GM06990 (cell line): Measurements from ENCODE around the gene KDM3B.

Source experiments
- DNase-seq: peaks from one replicate; pipeline ENCODE4 v3.0.0-alpha.2; 2011; ENCODE audit not compliant: insufficient read length; ENCODE audit errors: extremely low read depth
- H3K27me3 ChIP-seq: replicated peaks from 2 replicates; pipeline ENCODE4 v1.6.0; 2011; ENCODE audit warnings: low read length; ENCODE audit not compliant: control insufficient read depth, insufficient read depth
- H3K36me3 ChIP-seq: 2 replicates; pipeline ENCODE4 v1.5.1; 2011; ENCODE audit warnings: low read length; ENCODE audit not compliant: control insufficient read depth, insufficient read depth
- H3K4me3 ChIP-seq: replicated peaks from 2 replicates; pipeline ENCODE4 v1.5.1; 2011; ENCODE audit warnings: low read depth, mild to moderate bottlenecking, control low read depth, low read length
- TF ChIP-seq, protein P1 (sequence below): IDR thresholded peaks from 2 replicates; pipeline ENCODE4 v1.5.1; 2011; ENCODE audit warnings: low read length, control low read depth, mild to moderate bottlenecking, inconsistent platforms; ENCODE audit not compliant: insufficient read depth, poor library complexity, severe bottlenecking

Gene KDM3B

GRCh38 chr5:138450971-138451370 lies 98.5 kb downstream of the KDM3B start:
- no peak overlapping the region for H3K4me3 ChIP-seq
- TF ChIP-seq, protein P1, sequence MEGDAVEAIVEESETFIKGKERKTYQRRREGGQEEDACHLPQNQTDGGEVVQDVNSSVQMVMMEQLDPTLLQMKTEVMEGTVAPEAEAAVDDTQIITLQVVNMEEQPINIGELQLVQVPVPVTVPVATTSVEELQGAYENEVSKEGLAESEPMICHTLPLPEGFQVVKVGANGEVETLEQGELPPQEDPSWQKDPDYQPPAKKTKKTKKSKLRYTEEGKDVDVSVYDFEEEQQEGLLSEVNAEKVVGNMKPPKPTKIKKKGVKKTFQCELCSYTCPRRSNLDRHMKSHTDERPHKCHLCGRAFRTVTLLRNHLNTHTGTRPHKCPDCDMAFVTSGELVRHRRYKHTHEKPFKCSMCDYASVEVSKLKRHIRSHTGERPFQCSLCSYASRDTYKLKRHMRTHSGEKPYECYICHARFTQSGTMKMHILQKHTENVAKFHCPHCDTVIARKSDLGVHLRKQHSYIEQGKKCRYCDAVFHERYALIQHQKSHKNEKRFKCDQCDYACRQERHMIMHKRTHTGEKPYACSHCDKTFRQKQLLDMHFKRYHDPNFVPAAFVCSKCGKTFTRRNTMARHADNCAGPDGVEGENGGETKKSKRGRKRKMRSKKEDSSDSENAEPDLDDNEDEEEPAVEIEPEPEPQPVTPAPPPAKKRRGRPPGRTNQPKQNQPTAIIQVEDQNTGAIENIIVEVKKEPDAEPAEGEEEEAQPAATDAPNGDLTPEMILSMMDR: no peak
- no peak for DNase-seq
- H3K27me3 ChIP-seq: no peaks in the 10 kb centered on the region
- no peaks in the 10 kb centered on the region for H3K36me3 ChIP-seq

DNA sequence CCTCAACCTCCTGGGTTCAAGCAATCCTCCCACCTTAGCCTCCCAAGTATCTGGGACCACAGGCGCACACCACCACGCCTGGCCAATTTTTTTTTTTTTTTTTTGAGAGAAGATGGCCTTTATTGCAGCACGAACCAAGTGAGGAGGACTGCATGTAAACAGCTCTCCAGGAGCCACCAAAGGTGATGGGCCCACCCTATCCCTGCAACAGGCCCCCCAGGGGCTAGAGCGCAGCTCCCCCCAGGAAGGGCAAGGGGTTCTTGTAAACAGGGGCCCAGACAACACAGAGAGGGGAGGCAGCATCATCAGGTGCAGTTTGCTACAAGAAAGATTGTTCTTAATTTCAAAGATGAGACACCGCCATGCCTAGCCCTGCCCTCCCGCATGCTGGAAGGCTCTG lies 100.2 kb downstream of the KDM3B start:
- H3K4me3 ChIP-seq: no peak overlapping the region
- H3K27me3 ChIP-seq: no peaks in the 10 kb centered on the region
- TF ChIP-seq, protein P1: no peak
- no peak for DNase-seq
- no peaks in the 10 kb centered on the region for H3K36me3 ChIP-seq

DNA sequence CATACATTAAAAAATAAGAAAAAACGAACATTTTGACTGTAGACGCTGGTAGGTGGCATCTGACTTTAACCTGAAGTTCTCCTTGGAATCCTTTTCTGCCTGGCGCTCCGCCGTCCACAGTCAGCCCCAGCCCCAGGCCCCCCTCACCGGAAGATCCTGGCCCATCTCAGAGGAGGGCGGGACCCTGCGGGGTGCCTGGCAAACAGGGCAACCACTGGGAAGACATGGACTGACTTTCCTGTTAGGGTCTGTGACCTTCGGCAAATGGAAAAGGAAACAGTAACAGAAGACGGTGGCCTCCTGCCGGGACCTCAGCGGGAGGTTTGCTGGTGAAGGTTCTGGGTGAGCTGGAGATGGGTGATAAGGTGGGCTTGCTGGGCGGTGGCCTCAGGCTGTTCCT lies 101.1 kb downstream of the KDM3B start:
- H3K4me3 ChIP-seq: no peak overlapping the region
- DNase-seq: no peak
- H3K36me3 ChIP-seq: no peaks in the 10 kb centered on the region
- no peaks in the 10 kb centered on the region for H3K27me3 ChIP-seq
- TF ChIP-seq, protein P1: no peak

- TF ChIP-seq, protein P1: no peak
- DNase-seq: no peak
- no peaks in the 10 kb centered on the region for H3K36me3 ChIP-seq
- no peaks in the 10 kb centered on the region for H3K27me3 ChIP-seq
- no peak overlapping the region for H3K4me3 ChIP-seq
These were observed 101.6 kb downstream of the KDM3B start for GRCh38 chr5:138454121-138454520.

GRCh38 chr5:138455232-138455930 lies 102.9 kb downstream of the KDM3B start:
- Histone ChIP-seq H3K36me3 (no peaks in the 10 kb centered on the region), H3K27me3 (no peaks in the 10 kb centered on the region), H3K4me3 (no peak overlapping the region)
- TF ChIP-seq, protein P1: no peak
- no peak for DNase-seq

GRCh38 chr5:138457531-138458275 lies 105.2 kb downstream of the KDM3B start:
- TF ChIP-seq, protein P1: no peak
- H3K27me3 ChIP-seq: no peaks in the 10 kb centered on the region
- no peaks in the 10 kb centered on the region for H3K36me3 ChIP-seq
- no peak overlapping the region for H3K4me3 ChIP-seq
- no peak for DNase-seq
